Islet precursor cell (in vitro differentiated cells): ENCODE measurements around the gene BTBD18.
A peak's percentile ranks its signal among the peaks of the same experiment; 100 is the strongest.

ENCODE experiments used
- DNase-seq: peaks from one replicate; pipeline ENCODE4 v3.0.0-alpha.2; 2018

The BTBD18 gene, protein sequence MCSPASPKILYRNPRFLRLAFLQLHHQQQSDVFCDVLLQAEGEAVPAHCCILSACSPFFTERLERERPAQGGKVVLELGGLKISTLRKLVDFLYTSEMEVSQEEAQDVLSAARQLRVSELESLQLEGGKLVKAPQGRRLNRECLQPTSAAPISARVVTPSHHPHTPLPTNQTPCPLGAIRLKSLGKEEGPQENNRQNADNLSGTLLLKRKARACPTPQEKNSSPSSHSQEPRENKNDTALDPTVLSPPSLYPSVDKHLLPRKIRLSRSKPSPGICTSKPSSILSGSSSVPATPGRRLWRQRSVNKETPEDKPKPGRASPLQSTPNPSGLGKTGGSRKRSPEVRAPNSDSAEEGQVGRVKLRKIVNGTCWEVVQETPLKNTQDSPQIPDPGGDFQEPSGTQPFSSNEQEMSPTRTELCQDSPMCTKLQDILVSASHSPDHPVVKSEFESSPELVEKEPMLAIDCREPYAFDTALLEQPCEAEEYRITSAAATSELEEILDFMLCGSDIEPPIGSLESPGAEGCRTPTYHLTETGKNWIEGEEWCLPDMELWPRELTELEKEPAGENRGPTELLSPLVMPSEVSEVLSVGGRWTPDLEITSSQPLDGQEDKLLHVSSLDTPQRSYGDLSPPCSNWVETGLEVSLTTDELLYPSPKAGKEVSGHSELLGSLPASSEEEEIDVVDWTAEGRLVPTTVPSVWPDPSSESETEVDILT

DNA sequence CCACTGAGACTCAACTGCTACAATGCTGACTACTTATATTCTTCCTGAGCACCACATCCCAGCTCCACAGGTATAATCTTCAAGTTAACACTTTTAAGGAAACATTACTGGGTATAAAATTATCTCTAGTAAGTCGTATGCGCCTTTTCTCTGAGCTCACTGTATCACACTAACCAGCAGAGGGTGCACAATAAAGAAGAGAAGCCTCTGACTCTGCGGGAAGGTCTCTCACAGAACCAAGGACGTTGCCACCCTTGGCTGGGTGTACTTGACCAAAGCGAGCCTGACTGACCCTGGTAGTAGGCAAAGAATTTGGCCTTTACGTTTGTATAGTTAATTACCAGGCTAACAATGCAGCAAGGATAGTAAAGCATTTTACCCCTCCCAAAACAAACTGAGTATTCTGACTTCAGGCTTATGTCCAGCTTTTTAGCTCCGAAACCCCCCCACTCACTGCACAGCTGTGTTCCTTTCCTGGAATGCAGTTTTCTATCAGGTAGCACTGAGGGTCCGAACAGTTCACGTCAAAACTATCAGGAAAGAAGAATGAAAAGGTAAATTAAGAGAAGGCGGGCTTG lies at the start of gene BTBD18:
BTBD18 (minus strand) TSS at position 144 of the 578 bp plus-strand sequence. CDS start 631 bp downstream, outside the sequence.
- peak; percentile 65 for DNase-seq

DNA sequence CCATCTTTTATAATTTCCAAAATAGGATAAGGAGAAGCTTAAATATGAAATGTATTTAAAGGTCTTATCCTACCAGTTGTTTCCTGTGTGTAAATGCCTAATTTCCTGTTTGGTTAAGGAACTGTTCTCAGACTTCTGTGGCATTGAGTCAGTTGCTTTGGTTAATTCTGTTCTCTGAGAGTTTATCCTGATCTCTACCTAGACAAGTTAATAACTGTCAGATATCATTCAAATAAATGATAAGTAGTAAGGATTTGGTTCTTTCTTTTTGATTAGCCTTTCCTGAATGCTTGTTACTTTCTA lies 49.5 kb upstream of the BTBD18 start:
- no peak for DNase-seq

DNA sequence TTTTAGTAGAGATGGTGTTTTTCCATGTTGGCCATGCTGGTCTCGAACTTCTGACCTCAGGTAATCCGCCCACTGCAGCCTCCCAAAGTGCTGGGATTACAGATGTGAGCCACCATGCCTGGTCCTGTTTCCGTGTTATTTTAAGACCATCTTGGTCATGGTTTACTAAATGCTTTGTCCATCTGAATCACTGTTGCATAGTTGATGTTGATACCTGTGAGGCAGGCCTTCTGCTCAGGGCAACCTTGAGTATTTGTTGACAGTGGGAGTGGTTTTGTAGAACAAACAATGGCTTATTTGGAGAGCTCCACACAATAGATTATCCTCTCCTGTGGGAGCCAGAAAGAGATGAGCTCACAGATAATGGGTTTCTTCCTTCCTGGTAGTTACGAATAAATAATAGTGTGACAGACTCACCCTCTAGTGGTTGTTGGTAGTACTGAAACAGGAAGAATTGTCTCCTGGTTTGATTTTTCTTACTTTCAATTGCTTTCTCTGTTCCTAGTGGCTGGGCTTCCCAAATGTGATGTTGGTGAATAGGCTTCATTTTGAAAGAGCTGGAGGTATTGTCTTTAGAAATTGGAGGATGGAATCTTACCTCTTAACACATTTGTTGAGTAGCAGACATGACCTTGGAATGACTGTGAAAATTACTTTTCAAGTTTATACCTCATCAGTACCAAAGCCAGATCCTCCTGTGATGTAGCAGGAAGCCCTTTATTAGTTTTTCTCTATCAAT lies 49.0 kb upstream of the BTBD18 start:
- peak; percentile 76 for DNase-seq

DNA sequence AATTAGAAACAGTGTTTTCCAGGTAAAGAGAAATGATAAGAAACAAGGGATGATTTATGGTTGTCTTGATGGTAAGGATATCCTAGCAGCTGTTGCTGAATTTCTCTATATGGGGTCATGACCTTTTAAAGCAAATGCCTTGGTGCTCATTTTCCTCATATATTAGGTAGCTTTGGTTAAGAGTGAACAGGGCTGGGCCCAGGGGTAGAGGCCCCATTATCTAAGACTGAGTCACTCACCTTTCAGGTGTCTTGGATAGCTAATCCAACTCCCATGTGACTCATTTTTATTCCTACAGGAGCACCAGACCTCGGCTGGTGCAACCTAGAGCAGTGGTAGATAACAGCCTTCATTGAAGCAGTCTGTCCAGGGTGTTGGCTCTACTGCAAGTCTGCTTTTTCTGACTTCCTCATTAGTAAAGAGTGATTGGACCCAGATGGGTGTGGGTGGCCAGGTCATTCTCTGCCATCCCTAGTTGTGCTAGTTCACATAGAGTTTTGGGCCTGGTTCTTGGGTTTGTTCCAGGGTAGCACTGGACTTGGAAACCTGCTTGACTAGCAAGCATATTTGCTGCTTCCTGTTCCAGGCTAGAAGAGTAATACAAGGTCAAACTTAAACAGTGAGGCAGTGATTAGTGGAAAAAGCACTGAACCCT lies 47.4 kb upstream of the BTBD18 start:
- DNase-seq: peak; percentile 88

DNA sequence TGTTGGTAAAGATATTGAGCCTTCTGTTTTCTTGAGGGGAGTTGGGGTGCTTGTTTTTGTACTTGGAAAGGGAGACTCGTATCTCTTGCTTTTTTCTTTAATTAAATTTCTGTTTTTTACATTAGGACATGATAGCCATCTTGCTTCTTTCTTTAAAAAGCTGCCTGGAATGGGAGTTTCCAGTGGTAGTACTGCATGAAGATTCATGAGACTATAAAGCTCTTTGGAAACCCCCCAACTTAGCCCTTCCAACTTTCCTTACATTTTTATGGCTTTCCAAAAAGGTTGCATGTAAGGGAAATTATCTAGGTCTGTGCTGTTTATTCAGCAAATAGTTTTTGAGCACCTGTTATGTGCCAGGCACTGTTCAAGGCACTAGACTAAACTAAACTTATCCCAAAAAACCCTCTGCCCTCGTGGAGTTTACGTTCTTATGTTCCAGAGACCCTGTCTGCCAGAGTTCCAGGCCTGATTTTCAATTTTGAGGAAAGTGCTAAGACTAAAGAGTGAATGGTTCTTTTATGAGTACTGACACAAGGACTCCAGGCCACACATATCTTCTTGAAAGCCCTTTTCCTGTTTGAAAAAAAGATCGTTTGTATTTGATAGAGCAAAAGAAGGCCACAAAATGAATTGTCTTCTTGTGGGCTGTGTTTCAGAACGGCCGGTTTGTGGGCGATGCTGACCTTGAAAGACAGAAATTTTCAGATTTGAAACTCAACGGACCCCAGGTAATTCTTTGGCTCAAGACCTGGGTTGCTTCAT lies 41.9 kb upstream of the BTBD18 start:
- no peak for DNase-seq

DNA sequence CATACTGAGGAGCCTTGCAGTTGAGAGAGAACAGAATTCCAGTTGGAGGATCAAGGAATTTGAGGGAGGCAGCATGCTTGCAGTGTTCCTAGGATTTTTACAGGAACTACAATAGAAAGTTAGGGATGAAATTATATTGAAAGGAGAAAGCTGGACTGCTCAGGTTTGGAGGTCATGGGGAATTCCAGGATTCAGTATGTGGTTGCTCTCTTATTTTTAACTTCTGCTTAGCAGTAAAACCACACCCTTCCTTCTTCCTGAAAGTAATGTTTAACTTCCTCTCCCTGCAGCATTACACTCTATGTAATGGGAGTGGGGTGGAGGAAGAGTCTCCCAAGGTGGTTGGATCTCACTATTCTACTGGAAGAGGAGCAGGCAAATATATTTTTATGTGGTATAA lies 41.3 kb upstream of the BTBD18 start:
- no peak for DNase-seq

DNA sequence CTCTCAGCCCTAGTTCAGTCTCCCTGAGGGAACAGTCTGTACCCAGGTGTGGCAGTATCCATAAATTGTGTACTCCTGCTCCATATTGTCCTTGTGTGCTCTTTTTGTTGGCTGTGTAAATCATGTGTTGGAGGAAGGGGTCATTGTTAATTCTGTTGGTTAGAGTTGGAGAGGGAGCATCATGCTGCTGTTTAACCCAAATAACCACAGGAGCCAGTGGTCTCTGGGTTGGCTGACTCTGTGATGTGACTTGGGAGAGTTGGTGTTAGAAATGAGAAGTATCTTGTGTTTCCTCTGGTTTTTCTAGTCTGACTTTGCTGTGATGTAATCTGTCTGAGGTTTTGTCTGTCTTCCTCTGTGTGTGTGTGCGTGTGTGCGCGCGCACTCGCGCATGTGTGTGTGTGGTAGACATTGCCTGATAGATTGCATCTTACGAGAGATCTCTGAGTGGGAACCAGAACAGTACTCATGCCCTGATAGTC lies 40.5 kb upstream of the BTBD18 start:
- DNase-seq: no peak

DNA sequence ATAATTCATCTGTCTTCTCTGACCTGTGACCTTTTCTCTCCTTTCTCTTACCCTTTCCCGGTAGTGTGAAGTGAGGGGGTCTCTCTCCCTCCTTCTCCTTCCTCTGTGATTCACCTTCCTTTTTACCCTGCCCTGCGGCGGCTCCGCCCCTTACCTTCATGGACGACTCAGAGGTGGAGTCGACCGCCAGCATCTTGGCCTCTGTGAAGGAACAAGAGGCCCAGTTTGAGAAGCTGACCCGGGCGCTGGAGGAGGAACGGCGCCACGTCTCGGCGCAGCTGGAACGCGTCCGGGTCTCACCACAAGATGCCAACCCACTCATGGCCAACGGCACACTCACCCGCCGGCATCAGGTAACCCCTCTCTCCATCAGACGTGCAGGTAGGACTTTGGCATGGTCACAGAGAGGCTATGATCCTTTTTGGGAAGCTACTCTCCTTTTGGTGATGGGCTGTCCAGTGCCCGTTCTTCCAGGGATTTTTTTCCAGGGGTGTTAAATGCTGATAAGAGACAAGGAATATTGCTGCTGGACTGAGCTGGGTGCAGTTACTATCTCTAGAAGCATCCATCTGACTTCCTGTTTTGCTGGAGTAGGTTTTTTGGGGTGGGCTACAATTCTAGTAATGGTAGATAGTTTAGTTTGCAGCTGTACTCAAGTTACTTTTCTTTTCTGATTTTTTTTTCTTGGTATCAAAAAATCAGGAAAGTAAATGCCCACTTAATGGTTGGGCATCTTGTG lies 39.9 kb upstream of the BTBD18 start:
- DNase-seq: peak; percentile 66

DNA sequence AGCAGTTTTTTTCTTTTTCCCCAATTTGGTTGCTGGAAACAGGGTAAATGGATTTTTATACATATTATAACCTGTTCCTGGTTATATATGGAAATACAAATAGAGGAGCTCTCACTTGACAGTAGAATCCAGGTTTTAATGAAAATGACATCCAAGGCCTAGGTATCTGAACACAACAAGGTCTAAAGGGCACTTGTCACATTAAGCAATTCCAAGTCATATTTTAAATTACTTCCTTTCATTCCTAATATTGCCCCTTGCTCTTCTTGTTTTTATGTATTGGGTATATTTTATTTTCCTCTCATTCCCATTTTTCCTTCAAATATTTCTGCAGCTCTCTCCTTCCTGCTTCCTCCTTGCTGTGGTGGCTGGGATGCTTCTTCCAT lies 37.1 kb upstream of the BTBD18 start:
- DNase-seq: no peak

DNA sequence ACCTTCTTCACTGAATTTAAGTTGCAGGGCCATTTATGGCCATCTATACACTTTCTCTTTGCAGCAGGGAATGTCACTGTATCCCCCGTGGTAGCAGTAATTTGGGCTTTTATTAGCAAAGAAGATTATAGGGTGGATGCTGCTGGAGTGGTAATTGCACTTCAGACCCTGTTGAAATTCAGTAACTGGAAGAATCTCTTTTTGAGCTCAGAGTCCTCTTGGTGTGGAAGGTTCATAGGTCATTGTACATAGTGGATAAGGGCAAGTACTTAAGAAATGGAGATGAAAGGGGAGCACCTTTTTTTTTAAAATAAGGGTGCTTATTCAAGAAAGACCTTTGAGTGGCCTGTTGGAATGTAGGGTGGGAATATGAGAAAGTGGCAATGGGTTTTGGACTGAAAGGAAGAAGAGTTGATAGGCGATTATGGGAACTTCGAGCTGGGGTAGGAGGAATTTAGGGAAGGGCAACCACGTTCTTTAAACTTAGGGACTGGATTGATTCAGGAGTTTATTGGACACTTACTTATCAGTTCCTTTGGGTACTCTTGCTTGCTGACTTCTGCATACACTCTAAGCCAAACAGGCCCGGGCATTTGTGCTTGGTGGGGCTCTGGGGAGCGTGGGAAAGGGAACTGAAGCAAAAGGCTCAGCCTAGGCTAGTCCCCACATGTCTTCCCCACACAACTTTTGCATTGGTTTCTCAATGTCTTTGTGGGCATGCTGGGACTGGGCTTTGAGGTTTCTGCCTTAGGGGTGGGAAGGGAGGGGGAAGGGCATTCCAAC lies 36.5 kb upstream of the BTBD18 start:
- DNase-seq: peak; percentile 73

DNA sequence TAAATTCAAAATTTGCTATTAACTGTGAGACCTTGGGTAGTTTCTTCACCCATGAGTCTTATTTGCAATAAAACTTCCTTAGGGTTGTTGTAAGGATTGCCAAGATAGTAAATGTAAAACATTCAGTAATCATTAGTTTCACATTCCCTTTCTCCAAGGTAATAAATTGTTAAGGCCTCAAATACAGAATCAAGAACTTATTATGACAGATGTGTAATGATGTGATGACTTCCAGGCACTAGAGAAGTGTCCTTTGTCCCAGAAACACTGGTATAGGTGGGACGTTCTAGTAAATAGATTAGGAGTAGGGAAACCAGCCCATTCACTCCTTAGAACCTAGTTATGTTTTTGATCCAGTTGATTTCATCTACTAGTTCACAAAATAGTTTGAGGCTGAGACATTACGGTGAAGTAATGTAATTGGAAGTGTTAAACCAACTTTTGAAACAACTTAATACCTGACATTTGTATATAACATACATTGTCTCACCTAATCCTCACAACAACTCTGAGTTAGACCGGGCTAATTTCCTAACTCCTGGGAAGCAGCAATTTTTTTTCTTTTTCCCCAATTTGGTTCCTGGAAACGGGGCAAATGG lies 35.5 kb upstream of the BTBD18 start:
- no peak for DNase-seq

DNA sequence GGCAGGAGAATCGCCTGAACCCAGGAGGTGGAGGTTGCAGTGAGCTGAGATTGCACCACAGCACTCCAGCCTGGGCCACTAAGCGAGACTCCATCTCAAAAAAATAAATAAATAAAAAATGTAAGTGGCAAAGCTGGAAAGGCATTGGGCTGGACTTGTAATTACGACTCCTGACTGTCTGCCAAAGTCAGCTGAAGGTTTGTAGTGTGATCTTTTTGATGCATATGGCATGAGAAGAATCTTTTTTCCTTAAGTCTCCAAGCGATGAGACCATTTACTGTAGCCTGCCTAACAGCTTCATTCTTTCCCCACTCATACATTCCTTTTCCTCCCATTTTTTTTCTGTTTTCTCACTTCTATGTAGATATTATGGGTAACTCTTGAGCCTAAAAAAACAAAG lies 34.8 kb upstream of the BTBD18 start:
- DNase-seq: no peak

DNA sequence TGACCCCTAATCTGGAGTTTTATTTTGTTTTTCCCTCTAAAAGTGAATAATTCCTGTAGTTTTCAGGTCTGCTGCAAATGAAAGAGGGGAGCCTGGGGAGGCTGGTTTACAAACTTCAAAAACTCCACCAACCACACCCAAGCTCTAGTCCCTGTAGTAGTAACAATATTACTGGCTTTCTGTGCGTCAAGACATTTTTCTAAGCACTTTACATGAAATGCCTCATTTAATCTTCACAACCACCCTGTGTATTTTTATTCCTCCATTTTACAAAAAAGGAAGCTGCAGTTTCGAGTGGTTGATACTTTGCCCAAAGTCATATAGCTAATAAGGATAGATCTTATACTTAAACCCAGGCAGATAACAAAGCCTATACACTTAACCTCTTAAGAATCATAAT lies 33.5 kb upstream of the BTBD18 start:
- no peak for DNase-seq

DNA sequence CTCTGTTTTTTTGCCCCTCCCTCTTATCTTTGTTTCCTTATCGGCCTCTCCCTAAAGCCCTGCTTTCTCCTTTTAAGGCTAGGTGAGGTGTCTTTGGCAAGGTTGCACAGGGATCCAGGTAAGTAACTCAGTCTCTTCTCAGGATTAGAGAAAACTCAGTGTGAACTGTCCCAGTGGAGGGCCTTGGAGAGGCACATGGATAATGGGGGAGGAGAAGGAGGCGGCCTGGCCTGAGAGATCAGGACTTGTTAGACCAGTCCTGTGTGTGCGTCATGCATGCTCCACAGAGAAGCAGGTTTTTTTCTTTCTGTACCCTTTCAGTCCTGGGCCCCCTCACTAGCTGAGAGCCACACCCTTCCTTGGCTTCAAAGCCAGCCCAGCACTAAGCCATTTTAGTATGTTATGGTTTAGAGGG lies 29.9 kb upstream of the BTBD18 start:
- DNase-seq: peak; percentile 98

DNA sequence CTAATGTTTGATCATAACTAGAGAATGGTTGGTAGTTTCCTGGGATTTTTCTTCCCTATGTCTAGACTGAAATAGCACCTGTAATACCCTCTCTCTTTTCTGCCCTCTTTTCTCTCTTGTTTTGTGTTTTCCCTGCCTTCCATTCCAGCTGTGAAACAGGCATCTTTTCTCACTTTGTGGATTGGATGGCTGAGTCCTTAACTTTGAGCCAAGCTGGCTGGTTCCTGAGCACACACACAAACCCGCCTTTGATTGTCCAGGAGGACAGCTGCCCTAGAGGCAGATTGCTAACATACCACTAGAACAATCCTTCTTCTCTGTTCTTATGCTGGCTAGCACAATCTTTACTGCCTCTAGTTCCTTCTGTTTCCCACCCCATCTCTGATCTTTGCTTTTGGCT lies 27.7 kb upstream of the BTBD18 start:
- peak; percentile 94 for DNase-seq

DNA sequence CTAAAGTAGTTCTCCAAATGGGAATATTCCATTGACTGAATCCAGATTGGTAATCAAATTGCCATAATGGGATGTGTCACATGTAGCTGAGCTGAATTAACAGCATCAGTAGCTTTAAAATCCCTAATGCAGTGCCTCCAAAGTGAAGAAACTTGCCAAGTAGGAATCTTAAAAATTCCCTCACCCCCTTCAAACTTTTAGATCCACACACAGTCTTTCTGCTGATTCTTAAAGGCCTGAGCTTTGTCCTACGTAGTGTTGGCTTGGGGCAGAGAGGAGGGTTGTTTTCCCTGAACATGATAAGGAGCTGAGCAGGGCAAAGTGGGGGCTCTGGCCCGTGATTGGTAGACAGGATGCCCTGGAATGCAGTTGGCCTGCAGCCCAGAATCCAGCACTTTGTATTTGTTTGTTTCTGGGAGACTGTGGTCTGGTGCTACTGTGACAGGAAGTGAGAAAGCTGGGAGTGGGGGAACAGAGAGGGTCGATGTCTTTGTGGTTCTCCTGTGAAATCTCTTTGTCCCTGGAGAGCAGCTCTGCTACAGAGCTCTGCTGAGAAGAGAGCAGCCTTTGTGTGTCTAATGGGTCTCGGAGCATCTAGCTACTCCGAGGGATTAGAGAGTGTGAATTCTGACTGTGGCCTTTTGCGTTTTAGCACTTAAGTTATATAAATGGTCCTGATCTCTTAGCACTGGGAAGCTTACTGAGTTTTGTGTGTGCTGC lies 26.9 kb upstream of the BTBD18 start:
- DNase-seq: peak; percentile 99

DNA sequence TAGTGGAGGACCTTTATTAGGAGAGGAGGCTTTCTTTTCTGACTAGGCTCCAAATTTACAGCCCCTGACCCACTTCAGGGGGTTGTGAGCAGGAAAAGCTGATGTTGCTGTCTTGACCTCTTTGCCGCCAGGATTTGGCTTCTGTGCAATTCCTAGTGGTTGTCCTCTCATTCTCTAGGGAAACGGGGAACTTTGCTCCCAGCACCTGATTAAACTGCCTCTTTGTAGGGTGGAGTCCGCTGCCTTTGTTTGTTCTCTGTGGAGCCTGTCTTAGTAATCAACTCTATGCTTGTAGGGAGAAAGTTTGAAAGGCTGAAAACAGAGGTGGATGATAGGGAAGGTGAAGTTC lies 26.3 kb upstream of the BTBD18 start:
- DNase-seq: peak; percentile 63

DNA sequence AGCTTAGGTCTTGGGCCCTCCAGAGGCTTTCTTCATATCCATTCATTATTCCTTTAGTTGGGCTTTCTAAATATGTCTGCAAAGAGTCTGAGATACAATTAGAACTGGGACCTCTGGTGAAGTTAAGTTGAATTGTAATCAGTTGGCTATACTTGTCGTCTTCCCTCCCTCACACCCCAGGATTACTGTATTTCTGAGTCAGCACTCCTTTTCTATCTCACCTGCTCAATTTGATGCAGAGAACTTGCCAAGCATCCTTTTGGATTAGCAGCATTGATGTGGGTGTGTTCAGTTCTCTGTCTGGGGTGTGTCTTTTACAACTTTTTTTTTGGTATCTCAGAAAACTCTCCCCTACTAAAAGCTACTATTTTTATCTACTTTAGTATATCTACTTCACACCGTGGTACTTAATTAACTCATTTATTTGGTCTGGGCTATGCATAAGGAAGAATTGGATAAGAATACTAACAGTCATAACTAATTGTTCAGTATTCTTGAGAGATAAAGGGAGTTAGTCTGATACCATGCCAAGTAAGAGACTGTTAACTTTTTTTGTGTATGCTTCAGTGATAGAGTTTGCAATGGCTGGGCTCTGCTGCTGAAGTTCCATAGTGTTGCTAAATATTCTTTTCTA lies 25.1 kb upstream of the BTBD18 start:
- DNase-seq: no peak

DNA sequence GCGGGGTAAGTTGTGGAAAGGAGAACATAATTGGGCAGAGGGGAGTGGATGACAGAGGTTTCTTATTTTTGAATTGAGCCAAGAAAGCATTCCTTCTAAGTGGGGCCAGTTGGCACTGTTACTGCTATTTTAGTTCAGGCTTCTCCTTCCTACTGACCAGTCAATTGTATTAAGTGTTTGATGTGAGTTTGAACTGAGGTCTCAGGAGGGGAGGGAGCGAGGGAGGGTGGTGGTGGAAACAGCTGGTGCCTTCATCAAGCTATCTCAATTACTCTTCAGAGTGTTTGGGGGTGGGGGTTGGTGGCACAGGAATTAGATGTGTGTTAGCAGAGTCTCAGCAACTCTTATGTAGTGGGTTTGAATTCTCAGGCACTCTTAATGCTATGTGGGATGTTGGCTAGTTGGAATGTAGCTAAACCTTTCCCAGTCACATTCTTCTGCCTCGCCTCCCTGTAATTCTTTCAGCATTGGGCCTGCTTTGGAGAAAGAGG lies 24.5 kb upstream of the BTBD18 start:
- DNase-seq: peak; percentile 91
